ENCODE measurements around the gene METTL25B.
A peak's percentile ranks its signal among the peaks of the same experiment; 100 is the strongest.

DNA sequence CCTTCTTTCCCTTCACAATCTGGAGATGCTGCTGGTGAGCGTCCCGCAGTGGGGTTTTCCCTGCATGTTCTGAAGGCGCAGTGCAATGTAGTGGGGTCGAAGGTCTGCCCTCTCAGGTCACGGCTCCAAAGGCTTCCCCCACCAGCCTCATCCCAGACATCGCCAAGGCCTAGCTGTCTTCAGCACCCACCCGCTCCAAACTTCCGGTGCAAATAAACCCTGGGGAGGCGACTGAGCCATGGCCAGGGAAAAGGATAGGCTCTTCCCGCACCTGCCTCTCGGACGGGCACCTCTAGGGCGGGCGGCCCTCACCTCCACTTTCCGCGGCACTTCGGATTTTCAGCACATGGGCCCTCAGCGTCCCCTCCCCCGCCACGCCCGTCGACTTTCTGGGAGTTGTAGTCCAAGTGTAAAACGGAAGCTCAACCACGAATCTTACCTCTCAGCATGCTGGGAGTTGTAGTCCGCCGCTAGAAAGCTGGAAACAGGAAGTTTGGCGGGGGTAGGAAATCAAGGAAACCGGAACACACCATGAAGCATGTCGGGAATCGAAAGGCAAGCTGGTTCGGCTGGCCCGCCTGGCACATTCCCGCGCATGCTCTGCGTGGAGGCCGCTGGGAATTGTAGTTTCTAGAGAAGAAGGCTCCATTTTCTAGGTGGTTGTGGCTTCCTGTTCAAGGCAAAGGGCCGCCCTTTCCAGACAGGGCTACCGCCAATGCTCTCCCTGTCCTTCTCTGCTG lies 12.6 kb downstream of the METTL25B start, which contains the start of gene MRPL24:
- TF ChIP-seq EP300 (conservative IDR thresholded peaks at IDR 0.05; ENCODE audit: poor library complexity, severe bottlenecking) (peak; percentile 52), MXI1 (conservative IDR thresholded peaks at IDR 0.05; ENCODE audit: poor library complexity, severe bottlenecking) (peak; percentile 99), POLR2AphosphoS5 (IDR thresholded peaks at IDR 0.05) (peak; percentile 70)
- TF ChIP-seq, protein P1, sequence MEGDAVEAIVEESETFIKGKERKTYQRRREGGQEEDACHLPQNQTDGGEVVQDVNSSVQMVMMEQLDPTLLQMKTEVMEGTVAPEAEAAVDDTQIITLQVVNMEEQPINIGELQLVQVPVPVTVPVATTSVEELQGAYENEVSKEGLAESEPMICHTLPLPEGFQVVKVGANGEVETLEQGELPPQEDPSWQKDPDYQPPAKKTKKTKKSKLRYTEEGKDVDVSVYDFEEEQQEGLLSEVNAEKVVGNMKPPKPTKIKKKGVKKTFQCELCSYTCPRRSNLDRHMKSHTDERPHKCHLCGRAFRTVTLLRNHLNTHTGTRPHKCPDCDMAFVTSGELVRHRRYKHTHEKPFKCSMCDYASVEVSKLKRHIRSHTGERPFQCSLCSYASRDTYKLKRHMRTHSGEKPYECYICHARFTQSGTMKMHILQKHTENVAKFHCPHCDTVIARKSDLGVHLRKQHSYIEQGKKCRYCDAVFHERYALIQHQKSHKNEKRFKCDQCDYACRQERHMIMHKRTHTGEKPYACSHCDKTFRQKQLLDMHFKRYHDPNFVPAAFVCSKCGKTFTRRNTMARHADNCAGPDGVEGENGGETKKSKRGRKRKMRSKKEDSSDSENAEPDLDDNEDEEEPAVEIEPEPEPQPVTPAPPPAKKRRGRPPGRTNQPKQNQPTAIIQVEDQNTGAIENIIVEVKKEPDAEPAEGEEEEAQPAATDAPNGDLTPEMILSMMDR (IDR thresholded peaks at IDR 0.05; ENCODE audit: poor library complexity, severe bottlenecking): peak; percentile 39
